Activated CD4-positive, alpha-beta T cell treated with anti-CD3 and anti-CD28 coated beads for 36 hours (primary cell): Measurements from ENCODE around the gene UGT2A2. TPM values are rescaled to one million over a fixed set of nuclear protein-coding genes. Genes with fewer than 3 reads are reported as not detected.

Experiments
- ATAC-seq: fragments of 200-7000 bp; cut with Tn5 transposase; one replicate; pipeline ENCODE4 v1.10.0; 2021; ENCODE audit warnings: mild to moderate bottlenecking, moderate library complexity
- CTCF ChIA-PET: fragments of 350-600 bp; sonication (Branson Sonifier 250); formaldehyde crosslinking; loops from one replicate; lab custom pipeline; 2021; ENCODE audit warnings: antibody characterized with exemption; lab: Charles Lee
- POLR2A ChIA-PET: fragments of 350-600 bp; sonication (Branson Sonifier 250); formaldehyde crosslinking; loops from one replicate; lab custom pipeline; 2021; ENCODE audit warnings: antibody characterized with exemption, inconsistent platforms; lab: Charles Lee
- DNase-seq: peaks from one replicate; pipeline ENCODE4 v3.0.0-alpha.2; 2020
- H3K27ac Mint-ChIP-seq: one replicate; pipeline ENCODE4 v1.8.0; 2021; ENCODE audit warnings: mixed read lengths
- H3K27me3 Mint-ChIP-seq: one replicate; pipeline ENCODE4 v1.8.0; 2021; ENCODE audit warnings: mixed read lengths
- H3K36me3 Mint-ChIP-seq: one replicate; pipeline ENCODE4 v1.8.0; 2021; ENCODE audit warnings: low read depth, mixed read lengths
- H3K4me1 Mint-ChIP-seq: one replicate; pipeline ENCODE4 v1.8.0; 2021; ENCODE audit warnings: mixed read lengths
- H3K4me3 Mint-ChIP-seq: one replicate; pipeline ENCODE4 v1.8.0; 2021; ENCODE audit warnings: mild to moderate bottlenecking, moderate library complexity, mixed read lengths
- H3K9me3 Mint-ChIP-seq: one replicate; pipeline ENCODE4 v1.8.0; 2021; ENCODE audit warnings: low read depth, mixed read lengths
- intact Hi-C, 2 experiments: fragments of 100-400 bp; cut with DNase I in 1 of 2; cut with micrococcal nuclease in 1 of 2; formaldehyde crosslinking; loops; one replicate each; pipeline versions ENCODE4 v1.14.2 to v1.15.1; 2022 to 2024; cut with DNase I, micrococcal nuclease
- total RNA-seq, 2 experiments: library from RNA; stranded (reverse); gene quantifications; one replicate each; pipeline ENCODE4 v1.2.3, GENCODE V29; 2021

The UGT2A2 gene
- total RNA-seq, 2 experiments from 2014 or later, result not detected

DNA sequence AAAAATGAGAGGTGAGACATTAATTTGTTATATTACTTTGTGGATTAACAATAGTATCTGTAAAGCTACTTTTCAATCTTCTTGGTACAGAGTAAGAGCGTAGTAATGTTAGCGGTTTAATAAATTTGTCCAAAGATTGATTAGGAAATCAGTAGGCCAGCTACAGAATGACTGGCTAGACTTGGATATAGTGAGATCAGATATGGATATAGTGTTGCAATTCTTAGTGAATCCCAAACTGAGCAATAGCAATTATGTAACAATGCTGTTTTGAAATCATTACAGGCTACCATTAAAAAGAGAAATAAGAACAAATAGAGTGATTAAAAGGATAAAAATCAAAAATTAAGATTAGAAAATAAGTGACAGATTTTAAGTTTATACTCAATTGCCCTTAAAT is 847 bp upstream of the UGT2A2 start:
- ChIA-PET POLR2A (no interaction called here), CTCF (no interaction called here)
- intact Hi-C loops, result no loop called here
- no peaks in the 10 kb centered on the region for H3K9me3 Mint-ChIP-seq
- H3K36me3 Mint-ChIP-seq, result no peaks in the 10 kb centered on the region
- peaks cover 2% of the 10 kb centered on the region for H3K27me3 Mint-ChIP-seq
- H3K4me3 Mint-ChIP-seq, result no peak overlapping the region
- no peak overlapping the region for H3K27ac Mint-ChIP-seq
- no peak for DNase-seq
- H3K4me1 Mint-ChIP-seq, result no peaks in the 10 kb centered on the region
- ATAC-seq, result no peak

DNA sequence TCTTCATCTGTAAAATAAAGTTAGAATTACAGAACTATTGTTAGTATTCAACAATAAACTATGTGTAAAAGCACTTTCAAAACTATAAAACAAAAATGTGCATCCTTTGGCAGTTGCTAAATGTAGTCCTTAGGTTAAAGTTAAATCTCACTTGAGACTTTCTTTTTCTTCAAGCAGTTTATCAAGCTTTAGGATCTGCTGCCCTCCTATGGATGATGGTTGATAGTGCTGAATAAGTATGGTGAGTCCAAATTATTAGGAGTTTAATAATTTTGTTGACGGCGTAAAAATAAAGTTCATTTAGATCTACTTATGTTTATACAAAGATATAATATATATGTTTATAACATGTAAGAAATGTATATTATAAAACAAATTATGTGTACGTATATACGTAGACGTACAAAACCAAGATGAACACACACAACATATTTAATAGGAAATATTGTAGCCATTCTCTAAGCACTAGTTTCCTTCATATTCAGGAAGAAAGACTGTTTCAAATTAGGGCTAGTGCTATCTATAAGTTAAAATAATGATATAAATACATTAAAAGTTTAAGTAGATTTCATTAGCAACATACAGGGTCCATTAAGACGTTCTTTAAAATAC is 22.3 kb downstream of the UGT2A2 start:
- no peak overlapping the region for H3K27ac Mint-ChIP-seq
- H3K4me3 Mint-ChIP-seq, result no peak overlapping the region
- intact Hi-C loops, result loop anchor here in 1 of 2 experiments (10.0 kb wide), 1 partner anchor 302 kb away; no protein-coding TSS in a partner anchor
- peaks cover 8% of the 10 kb centered on the region for H3K9me3 Mint-ChIP-seq
- ChIA-PET CTCF (no interaction called here), POLR2A (no interaction called here)
- H3K4me1 Mint-ChIP-seq, result no peaks in the 10 kb centered on the region
- ATAC-seq (no peak), DNase-seq (no peak)
- no peaks in the 10 kb centered on the region for H3K27me3 Mint-ChIP-seq
- H3K36me3 Mint-ChIP-seq, result no peaks in the 10 kb centered on the region

DNA sequence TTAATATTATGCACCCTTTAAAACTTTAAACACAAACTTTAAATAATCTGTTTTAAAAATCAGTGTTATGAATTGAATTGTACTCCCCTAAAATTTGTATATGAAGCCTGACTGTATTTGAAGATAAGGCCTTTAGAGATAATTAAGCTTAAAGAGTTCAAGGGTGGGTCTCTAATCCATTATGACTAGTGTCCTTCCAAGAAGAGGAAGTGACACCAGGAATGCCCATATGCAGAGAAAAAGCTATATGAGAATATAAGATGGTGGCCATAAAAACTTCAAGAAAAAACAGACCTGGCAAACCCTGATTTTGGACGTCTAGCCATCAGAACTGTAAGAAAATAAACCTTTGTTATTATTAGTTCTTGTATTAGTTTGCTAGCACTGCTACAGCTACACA is 29.0 kb downstream of the UGT2A2 start:
- Mint-ChIP-seq H3K9me3 (peaks cover 5% of the 10 kb centered on the region), H3K36me3 (no peaks in the 10 kb centered on the region), H3K4me3 (no peak overlapping the region), H3K27ac (no peak overlapping the region), H3K4me1 (no peaks in the 10 kb centered on the region), H3K27me3 (peaks cover 2% of the 10 kb centered on the region)
- ChIA-PET POLR2A (no interaction called here), CTCF (interaction anchor here (0.8 kb wide), 1 partner anchor 268 kb away, joined by 5 read pairs; no protein-coding TSS in a partner anchor)
- intact Hi-C loops, result loop anchor here in 1 of 2 experiments (10.0 kb wide), 1 partner anchor 296 kb away; no protein-coding TSS in a partner anchor
- ATAC-seq (no peak), DNase-seq (no peak)

DNA sequence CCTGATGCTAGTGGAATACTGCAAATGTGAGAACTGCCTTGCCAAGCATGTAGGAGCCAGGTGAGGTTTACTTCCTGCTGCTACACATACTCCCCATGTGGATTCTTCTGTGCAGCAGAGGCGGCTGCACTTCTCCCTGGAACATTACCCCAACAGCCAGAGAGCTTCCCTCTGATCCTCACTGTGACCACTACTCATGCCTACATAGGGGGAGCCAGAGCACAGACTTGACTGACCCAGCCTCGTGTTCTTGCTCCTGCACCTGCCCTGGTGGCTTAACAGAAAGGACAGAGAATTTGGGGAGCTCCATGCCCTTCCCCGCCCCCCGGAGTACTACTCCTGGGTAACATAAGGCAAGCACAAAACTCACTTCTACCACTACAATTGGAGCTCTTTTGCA is 38.4 kb downstream of the UGT2A2 start:
- Mint-ChIP-seq H3K27ac (no peak overlapping the region), H3K4me1 (no peaks in the 10 kb centered on the region), H3K9me3 (no peaks in the 10 kb centered on the region), H3K4me3 (no peak overlapping the region), H3K36me3 (no peaks in the 10 kb centered on the region), H3K27me3 (no peaks in the 10 kb centered on the region)
- intact Hi-C loops, result no loop called here
- DNase-seq (no peak), ATAC-seq (no peak)
- CTCF ChIA-PET, result no interaction called here
- POLR2A ChIA-PET, result no interaction called here

DNA sequence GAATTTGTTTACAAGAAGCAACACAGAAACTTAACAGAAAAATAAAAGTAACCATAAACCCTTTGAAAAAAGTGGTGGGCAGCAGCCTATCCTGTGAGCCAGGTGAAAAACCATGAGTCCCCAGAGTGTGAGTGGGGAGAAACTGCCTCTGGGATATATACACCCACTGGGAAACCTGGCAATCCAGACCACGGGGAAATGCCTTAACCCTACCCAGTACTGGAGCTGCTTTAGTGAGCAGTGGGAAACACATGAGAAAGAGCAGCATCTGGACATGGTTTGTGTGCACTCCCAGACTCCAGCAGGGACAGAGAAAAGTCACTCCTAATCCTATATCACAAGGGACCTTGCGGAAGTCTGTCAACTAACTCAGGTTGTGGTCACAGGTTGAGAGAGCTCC is 39.4 kb downstream of the UGT2A2 start:
- Mint-ChIP-seq H3K27me3 (no peaks in the 10 kb centered on the region), H3K27ac (no peak overlapping the region), H3K36me3 (no peaks in the 10 kb centered on the region), H3K4me3 (no peak overlapping the region), H3K9me3 (no peaks in the 10 kb centered on the region), H3K4me1 (no peaks in the 10 kb centered on the region)
- intact Hi-C loops, result no loop called here
- DNase-seq (no peak), ATAC-seq (no peak)
- ChIA-PET POLR2A (no interaction called here), CTCF (no interaction called here)

DNA sequence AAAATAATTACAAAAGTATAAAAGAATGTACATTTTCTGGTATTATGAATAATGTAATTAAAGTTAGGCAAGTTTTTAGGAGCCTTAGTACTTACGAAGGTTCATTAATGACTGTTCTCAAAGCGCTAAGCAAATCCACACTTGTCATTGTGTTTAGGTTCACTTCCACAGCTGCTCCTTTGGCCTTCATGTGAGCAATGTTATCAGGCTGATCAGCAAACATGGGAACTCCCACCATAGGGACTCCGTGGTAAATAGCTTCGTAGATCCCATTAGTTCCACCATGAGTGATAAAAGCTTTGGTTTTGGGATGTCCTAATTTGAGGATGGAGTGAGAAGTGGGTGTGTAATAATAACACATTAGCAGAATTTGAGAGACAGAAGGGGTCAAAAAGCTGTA is 45.1 kb downstream of the UGT2A2 start:
- Mint-ChIP-seq H3K9me3 (no peaks in the 10 kb centered on the region), H3K4me1 (no peaks in the 10 kb centered on the region), H3K4me3 (no peak overlapping the region), H3K36me3 (no peaks in the 10 kb centered on the region), H3K27ac (no peak overlapping the region), H3K27me3 (peaks cover 2% of the 10 kb centered on the region)
- no peak for ATAC-seq
- DNase-seq, result no peak
- POLR2A ChIA-PET, result no interaction called here
- CTCF ChIA-PET, result no interaction called here
- intact Hi-C loops, result no loop called here

DNA sequence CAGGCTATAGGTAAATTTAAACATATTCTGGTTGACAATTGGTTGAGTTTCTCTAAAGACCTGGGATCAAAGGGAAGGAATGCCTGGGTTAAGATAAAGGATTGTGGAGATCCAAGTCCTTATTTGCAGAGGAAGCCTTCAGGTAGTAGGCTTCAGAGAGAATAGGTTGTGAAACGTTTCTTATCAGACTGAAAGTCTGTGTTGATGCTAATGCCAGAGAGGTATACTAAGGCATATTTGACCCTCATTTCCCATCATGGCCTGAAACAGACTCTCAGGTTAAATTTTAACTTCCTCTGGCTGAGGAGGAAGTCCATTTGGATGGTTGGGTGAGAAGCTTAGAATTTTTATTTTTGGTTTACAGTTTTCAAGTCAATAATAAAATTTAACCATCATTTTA is 48.1 kb downstream of the UGT2A2 start:
- no peak overlapping the region for H3K4me3 Mint-ChIP-seq
- no peaks in the 10 kb centered on the region for H3K36me3 Mint-ChIP-seq
- no peak for DNase-seq
- H3K27me3 Mint-ChIP-seq, result peaks cover 2% of the 10 kb centered on the region
- no peaks in the 10 kb centered on the region for H3K9me3 Mint-ChIP-seq
- H3K27ac Mint-ChIP-seq, result no peak overlapping the region
- POLR2A ChIA-PET, result no interaction called here
- intact Hi-C loops, result no loop called here
- H3K4me1 Mint-ChIP-seq, result no peaks in the 10 kb centered on the region
- CTCF ChIA-PET, result no interaction called here
- ATAC-seq, result no peak

DNA sequence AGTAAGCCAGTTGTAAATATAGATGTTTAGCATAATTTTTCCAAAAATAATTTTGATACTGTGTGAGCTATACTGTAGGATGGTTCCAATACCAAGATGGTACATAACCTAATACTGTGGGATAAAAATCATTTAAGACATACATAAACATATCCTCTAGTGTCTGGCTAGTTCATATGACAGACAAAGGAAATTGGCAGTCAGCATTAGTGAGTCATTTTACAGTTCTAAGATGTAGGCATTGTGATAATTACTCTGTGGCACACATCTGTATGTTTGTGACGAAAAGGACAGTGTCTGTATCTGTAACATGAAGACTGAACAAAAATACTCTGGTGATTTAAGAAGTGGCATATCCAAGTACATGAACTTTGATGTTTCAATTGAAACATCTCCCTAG is 49.6 kb downstream of the UGT2A2 start:
- no peak for DNase-seq
- Mint-ChIP-seq H3K4me1 (no peaks in the 10 kb centered on the region), H3K27ac (no peak overlapping the region), H3K27me3 (peaks cover 3% of the 10 kb centered on the region), H3K36me3 (no peaks in the 10 kb centered on the region), H3K4me3 (no peak overlapping the region), H3K9me3 (no peaks in the 10 kb centered on the region)
- intact Hi-C loops, result no loop called here
- ATAC-seq, result no peak
- CTCF ChIA-PET, result no interaction called here
- POLR2A ChIA-PET, result no interaction called here

DNA sequence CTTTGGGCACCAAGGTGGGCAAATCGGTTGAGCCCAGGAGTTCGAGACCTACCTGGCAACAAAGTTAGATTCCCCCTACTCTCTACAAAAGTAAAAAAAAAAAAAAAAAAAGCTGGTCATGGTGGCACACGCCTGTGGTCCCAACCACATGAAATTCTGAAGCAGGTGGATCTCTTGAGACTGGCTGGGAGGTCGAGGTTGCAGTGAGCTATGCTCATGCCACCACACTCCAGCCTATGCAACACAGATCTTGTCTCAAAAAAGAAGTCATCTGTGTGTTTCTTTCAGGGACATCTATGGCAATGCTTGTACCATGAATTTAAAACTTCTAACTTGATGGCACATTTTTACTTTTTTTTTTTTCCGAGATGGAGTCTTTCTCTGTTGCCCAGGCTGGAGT is 55.3 kb downstream of the UGT2A2 start:
- DNase-seq, result no peak
- H3K9me3 Mint-ChIP-seq, result no peaks in the 10 kb centered on the region
- no peaks in the 10 kb centered on the region for H3K36me3 Mint-ChIP-seq
- CTCF ChIA-PET, result no interaction called here
- POLR2A ChIA-PET, result no interaction called here
- ATAC-seq, result no peak
- no peak overlapping the region for H3K4me3 Mint-ChIP-seq
- H3K4me1 Mint-ChIP-seq, result no peaks in the 10 kb centered on the region
- peaks cover 1% of the 10 kb centered on the region for H3K27me3 Mint-ChIP-seq
- intact Hi-C loops, result no loop called here
- H3K27ac Mint-ChIP-seq, result no peak overlapping the region

DNA sequence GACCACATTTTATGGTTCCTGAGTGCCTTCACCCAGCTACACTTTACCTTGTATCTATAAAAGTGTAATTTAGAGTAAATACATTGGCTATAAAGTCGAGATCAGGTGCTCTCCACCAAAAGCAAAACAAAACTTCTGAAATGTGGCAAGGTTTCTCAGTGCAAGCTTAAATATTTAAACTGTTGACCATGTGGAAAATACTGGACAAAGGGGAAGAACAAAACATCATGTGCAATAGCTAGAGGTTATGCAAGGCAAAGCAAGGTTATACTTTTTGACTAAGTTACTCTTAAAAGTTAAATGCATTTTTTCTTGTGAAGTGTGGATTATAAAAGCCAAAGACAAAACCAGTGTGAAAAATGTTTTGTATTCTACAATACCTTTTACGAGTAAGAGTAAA is 55.9 kb downstream of the UGT2A2 start:
- Mint-ChIP-seq H3K36me3 (no peaks in the 10 kb centered on the region), H3K4me3 (no peak overlapping the region), H3K27me3 (peaks cover 1% of the 10 kb centered on the region), H3K9me3 (no peaks in the 10 kb centered on the region), H3K4me1 (no peaks in the 10 kb centered on the region), H3K27ac (no peak overlapping the region)
- DNase-seq (no peak), ATAC-seq (no peak)
- ChIA-PET POLR2A (no interaction called here), CTCF (no interaction called here)
- intact Hi-C loops, result no loop called here

DNA sequence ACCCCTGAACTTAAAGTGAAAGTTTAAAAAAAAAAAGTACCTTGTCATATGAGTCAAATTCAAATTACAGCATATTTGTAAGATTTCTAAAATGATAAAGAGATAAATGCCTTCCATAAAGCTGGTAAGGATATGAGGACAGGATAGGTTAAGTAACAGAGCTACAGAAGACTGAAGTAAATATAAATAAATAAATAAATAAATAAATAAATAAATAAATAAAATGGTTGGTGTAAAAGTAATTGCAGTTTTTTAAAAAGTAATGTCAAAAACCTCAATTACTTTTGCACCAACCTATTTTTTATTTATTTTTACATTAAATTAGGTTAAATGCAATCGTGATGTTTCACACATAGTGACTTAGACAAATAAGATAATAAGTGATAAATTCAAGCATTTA is 62.2 kb downstream of the UGT2A2 start:
- Mint-ChIP-seq H3K9me3 (peaks cover 3% of the 10 kb centered on the region), H3K36me3 (no peaks in the 10 kb centered on the region)
- no peak for ATAC-seq

DNA sequence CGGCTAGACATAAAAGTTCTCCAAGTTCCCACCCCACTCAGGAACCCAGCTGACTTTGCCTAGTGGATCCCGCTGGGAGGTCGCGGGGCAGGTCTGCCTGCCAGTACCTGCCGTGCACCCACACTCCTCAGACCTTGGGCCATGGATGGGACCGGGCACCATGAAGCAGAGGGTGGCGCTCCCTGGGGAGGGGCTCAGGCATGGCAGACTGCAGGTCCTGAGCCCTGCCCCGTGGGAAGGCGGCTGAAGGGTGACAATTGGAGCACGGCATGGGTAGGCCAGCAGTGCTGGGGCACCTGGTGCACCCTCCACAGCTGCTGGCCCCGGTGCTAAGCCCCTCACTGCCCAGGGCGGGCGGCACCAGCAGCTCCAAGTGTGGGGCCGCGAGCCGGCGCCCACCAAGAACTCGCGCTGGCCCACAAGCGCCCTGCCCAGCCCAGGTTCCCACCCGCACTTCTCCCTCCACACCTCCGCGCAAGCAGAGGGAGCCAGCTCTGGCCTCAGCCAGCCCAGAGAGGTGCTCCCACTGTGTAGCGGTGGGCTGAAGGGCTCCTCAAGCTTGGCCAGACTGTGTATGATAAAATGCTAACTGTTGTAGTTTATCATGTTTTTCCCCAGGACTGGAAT is 63.1 kb downstream of the UGT2A2 start:
- no peaks in the 10 kb centered on the region for H3K4me1 Mint-ChIP-seq
- ATAC-seq (no peak), DNase-seq (no peak)
- POLR2A ChIA-PET, result no interaction called here
- H3K9me3 Mint-ChIP-seq, result peaks cover 3% of the 10 kb centered on the region
- no peak overlapping the region for H3K27ac Mint-ChIP-seq
- CTCF ChIA-PET, result no interaction called here
- no peak overlapping the region for H3K4me3 Mint-ChIP-seq
- no peaks in the 10 kb centered on the region for H3K36me3 Mint-ChIP-seq
- no peaks in the 10 kb centered on the region for H3K27me3 Mint-ChIP-seq
- intact Hi-C loops, result no loop called here

More for the DNA sequence above, 62.2 kb downstream of the UGT2A2 start:
- no peak for DNase-seq
- Mint-ChIP-seq H3K27me3 (no peaks in the 10 kb centered on the region), H3K4me1 (no peaks in the 10 kb centered on the region), H3K4me3 (no peak overlapping the region), H3K27ac (no peak overlapping the region)
- ChIA-PET POLR2A (no interaction called here), CTCF (interaction anchor here (0.8 to 0.9 kb wide), 2 partner anchors 11 to 18 kb away, joined by 3 read pairs; no protein-coding TSS in a partner anchor)
- intact Hi-C loops, result no loop called here
